GM15510 (cell line): ENCODE measurements around the gene NDUFB11.

Experiments
- POLR2A ChIP-seq: IDR thresholded peaks from 3 replicates; pipeline ENCODE4 v1.6.1; 2011; ENCODE audit warnings: borderline replicate concordance; ENCODE audit not compliant: insufficient read length; ENCODE audit errors: extremely low read depth

Gene NDUFB11

GRCh38 chrX:47179928-47180255 lies 35.4 kb upstream of the NDUFB11 start:
- no peak for TF ChIP-seq POLR2A

- no peak for TF ChIP-seq POLR2A
These were observed 34.9 kb upstream of the NDUFB11 start for GRCh38 chrX:47179221-47179927.

- TF ChIP-seq POLR2A: no peak
These were observed 33.8 kb upstream of the NDUFB11 start for GRCh38 chrX:47178337-47178736.

DNA sequence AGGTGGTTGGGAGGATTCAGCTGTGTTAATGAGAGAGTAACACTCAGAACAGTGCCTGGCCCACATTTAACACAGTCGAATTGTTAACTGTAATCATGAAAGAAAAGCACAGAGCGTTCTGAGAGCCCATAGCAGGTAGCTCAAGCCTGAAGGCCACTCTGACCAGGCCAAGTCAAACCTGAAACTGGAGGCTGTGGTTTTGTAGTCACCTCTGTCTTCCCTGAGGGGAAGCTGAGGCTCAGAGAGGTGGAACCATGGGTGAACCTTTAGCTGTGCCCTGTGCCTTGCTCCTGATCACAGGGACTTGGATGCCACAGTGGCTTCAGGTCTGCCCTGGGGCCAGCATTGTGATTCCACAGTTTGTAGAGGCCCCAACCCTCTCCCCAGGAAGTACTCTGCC lies 32.6 kb upstream of the NDUFB11 start:
- TF ChIP-seq POLR2A: no peak

- TF ChIP-seq POLR2A: no peak
These were observed 31.7 kb upstream of the NDUFB11 start for GRCh38 chrX:47176101-47176740.

GRCh38 chrX:47175588-47175980 lies 31.1 kb upstream of the NDUFB11 start:
- no peak for TF ChIP-seq POLR2A

GRCh38 chrX:47174846-47175587 lies 30.5 kb upstream of the NDUFB11 start:
- TF ChIP-seq POLR2A: no peak

GRCh38 chrX:47174376-47174775 lies 29.9 kb upstream of the NDUFB11 start:
- no peak for TF ChIP-seq POLR2A

DNA sequence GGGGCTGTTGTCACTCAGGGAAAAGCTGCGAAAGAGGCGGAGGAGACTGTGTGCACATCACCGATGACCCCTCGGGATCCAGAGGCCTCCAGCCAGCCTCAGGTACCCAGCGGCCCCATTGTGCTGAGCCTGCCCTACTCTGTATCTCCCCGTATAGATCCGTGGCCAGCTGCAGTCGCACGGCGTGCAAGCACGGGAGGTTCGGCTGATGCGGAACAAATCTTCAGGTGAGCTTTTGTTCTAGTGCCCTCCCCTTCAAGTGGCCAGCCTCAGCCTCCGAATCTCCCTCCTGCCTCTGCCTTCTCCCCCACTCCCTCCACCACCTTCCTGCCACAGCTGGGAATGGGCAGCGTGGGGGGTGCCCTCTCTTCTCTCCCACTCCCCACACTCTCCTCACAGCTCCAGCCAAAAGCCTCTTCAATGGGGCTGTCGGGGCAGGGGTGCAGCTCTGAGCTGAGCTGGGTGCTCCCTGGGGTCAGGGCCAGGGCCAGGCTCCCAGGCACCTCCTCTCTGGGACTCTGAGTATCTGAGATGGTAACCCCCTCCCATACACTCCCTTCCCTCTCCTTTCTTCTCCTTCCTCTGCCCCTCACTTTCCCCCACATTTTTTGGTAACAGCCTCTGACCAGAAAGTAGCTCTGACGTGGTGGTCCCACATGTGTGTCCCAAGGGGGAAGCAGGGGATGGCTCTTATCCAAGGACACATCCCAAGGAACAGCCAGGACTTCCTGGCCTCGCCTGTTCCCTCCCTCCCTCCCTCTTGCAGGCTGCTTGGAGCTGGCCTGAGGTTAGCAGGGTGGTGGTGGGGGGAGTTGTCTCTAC lies 28.7 kb upstream of the NDUFB11 start:
- no peak for TF ChIP-seq POLR2A

DNA sequence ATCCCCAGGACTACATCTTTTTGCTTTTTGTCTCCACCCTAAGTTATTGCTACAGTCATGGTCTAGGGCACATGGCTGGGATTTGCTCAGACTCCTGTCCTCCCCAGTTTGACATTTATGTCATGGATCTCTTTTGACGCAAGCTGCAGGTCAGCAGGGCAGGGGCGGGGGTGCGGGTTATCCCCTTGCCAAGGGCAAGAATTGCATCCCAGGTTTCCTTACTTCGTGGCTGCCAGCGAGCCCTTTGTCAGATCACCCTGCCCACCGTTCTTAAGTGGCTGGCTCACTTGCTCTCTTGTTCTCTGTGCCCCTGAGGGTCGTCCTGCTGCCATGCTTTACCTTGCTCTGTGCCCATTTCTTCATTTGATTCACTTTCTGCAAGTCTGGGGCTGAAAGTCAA lies 28.0 kb upstream of the NDUFB11 start:
- no peak for TF ChIP-seq POLR2A

DNA sequence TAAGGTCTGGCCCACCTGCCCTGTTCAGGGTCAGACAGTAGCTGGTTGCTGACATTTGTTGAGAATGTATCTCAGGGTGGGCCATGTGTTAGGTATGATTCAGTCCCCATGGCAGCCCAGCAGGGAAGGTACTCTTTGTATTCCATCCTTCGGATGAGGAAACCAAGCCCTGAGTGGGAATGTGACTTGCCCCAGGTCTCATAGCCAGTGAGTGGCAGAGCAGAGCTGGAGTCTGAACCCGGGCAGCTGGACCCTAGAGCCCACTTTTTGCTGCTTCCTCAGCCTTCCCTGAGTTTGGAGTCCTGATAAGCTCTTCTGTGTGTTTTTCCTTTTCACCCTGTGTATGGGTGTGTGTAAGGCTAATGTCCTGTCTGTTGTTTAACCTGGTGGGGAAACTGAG lies 27.5 kb upstream of the NDUFB11 start:
- no peak for TF ChIP-seq POLR2A

GRCh38 chrX:47170861-47171692 lies 26.6 kb upstream of the NDUFB11 start:
- no peak for TF ChIP-seq POLR2A

- no peak for TF ChIP-seq POLR2A
These were observed 25.4 kb upstream of the NDUFB11 start for GRCh38 chrX:47169726-47170515.

DNA sequence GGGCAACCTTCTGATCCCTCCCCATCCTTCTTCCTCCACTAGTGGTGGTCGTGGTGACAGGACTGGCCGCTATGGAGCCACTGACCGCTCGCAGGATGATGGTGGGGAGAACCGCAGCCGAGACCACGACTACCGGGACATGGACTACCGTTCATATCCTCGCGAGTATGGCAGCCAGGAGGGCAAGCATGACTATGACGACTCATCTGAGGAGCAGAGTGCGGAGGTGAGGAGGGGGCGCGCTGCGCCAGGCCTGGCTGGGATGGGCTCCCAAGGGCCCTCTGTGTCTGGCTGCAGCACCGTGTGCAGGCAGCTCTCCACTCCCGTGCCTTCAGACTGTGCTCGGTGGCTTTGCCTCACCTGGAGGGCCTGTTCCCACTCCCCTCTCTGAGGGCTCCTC lies 24.8 kb upstream of the NDUFB11 start:
- no peak for TF ChIP-seq POLR2A

GRCh38 chrX:47168495-47169073 lies 24.1 kb upstream of the NDUFB11 start:
- no peak for TF ChIP-seq POLR2A
